ENCODE measurements around the gene CDH6.

Gene CDH6

GRCh38 chr5:31208043-31208442 lies 14.6 kb downstream of the CDH6 start:
- ChIA-PET CTCF (interaction anchor here (1.2 kb wide), 1 partner anchor 24 kb away, joined by 4 read pairs; no protein-coding TSS in a partner anchor), POLR2A (no interaction called here)
- no peak for DNase-seq (ENCODE audit: extremely low spot score)
- no peak for TF ChIP-seq CTCF (IDR thresholded peaks at IDR 0.05; ENCODE audit: control extremely low read depth, extremely low read depth, low read depth, missing control alignments)

- no peak for TF ChIP-seq CTCF (IDR thresholded peaks at IDR 0.05; ENCODE audit: control extremely low read depth, extremely low read depth, low read depth, missing control alignments)
- no peak for DNase-seq (ENCODE audit: extremely low spot score)
- CTCF ChIA-PET: interaction anchor here (1.2 kb wide), 1 partner anchor 22 kb away, joined by 4 read pairs; no protein-coding TSS in a partner anchor
- POLR2A ChIA-PET: no interaction called here
Measured at GRCh38 chr5:31209334-31209733, 15.8 kb downstream of the CDH6 start.

GRCh38 chr5:31211098-31211497 lies 17.6 kb downstream of the CDH6 start:
- ChIA-PET POLR2A (no interaction called here), CTCF (interaction anchor here (1.2 to 2.6 kb wide), 3 partner anchors 9 to 35 kb away, joined by 3 to 14 read pairs (median 3); no protein-coding TSS in a partner anchor)
- no peak for DNase-seq (ENCODE audit: extremely low spot score)
- no peak for TF ChIP-seq CTCF (IDR thresholded peaks at IDR 0.05; ENCODE audit: control extremely low read depth, extremely low read depth, low read depth, missing control alignments)

- no peak for TF ChIP-seq CTCF (IDR thresholded peaks at IDR 0.05; ENCODE audit: control extremely low read depth, extremely low read depth, low read depth, missing control alignments)
- CTCF ChIA-PET: interaction anchor here (0.9 to 2.1 kb wide), 5 partner anchors 11 to 1173 kb away, joined by 3 to 7 read pairs (median 5); no protein-coding TSS in a partner anchor
- POLR2A ChIA-PET: no interaction called here
- DNase-seq (ENCODE audit: extremely low spot score): no peak
Measured at GRCh38 chr5:31213257-31213656, 19.8 kb downstream of the CDH6 start.

- POLR2A ChIA-PET: no interaction called here
- DNase-seq (ENCODE audit: extremely low spot score): no peak
- no peak for TF ChIP-seq CTCF (IDR thresholded peaks at IDR 0.05; ENCODE audit: control extremely low read depth, extremely low read depth, low read depth, missing control alignments)
- CTCF ChIA-PET: interaction anchor here (0.9 to 2.1 kb wide), 5 partner anchors 10 to 1173 kb away, joined by 3 to 7 read pairs (median 5); no protein-coding TSS in a partner anchor
Measured at GRCh38 chr5:31213705-31214121, 20.2 kb downstream of the CDH6 start.

- DNase-seq (ENCODE audit: extremely low spot score): no peak
- ChIA-PET CTCF (interaction anchor here (1.4 to 2.1 kb wide), 3 partner anchors 14 to 28 kb away, joined by 4 to 7 read pairs (median 6); no protein-coding TSS in a partner anchor), POLR2A (no interaction called here)
- no peak for TF ChIP-seq CTCF (IDR thresholded peaks at IDR 0.05; ENCODE audit: control extremely low read depth, extremely low read depth, low read depth, missing control alignments)
Measured at GRCh38 chr5:31214229-31214628, 20.7 kb downstream of the CDH6 start.

Data from GM10248 (cell line).